Testis (tissue), 3 donors: ENCODE results near the gene HOXA2. TPM values are rescaled to one million over a fixed set of nuclear protein-coding genes. Genes with fewer than 3 reads are reported as not detected.

Experiments used
- DNase-seq: peaks from one replicate; pipeline ENCODE4 v3.0.0-alpha.2; 2019
- H3K27ac ChIP-seq, 2 donors: fragments of 200-600 bp; sonication (generic); one replicate each; pipeline ENCODE4 v1.5.1; 2019
- H3K27me3 ChIP-seq: fragments of 200-600 bp; sonication (generic); one replicate; pipeline ENCODE4 v1.5.1; 2019
- H3K36me3 ChIP-seq: fragments of 200-600 bp; sonication (generic); one replicate; pipeline ENCODE4 v1.5.1; 2017; ENCODE audit warnings: low read depth; ENCODE audit errors: missing control alignments
- H3K4me1 ChIP-seq: fragments of 200-600 bp; sonication (generic); one replicate; pipeline ENCODE4 v1.5.1; 2019
- H3K4me3 ChIP-seq, 2 donors: fragments of 200-600 bp; sonication (generic); one replicate each; pipeline ENCODE4 v1.5.1; 2017 to 2019
- H3K9me3 ChIP-seq: fragments of 200-600 bp; sonication (generic); one replicate; pipeline ENCODE4 v1.5.1; 2017
- CTCF ChIP-seq, 3 experiments: fragments of 450-650 bp in 2 of 3; fragments of 200-600 bp in 1 of 3; sonication (generic) in 1 of 3; IDR thresholded peaks; one replicate each; pipeline ENCODE4 v1.5.1; 2016 to 2019; ENCODE audit warnings: antibody characterized with exemption in 3 of 3, mild to moderate bottlenecking in 2 of 3, moderate library complexity in 1 of 3
- POLR2A ChIP-seq: fragments of 450-650 bp; IDR thresholded peaks from one replicate; pipeline ENCODE4 v1.6.1; 2017; ENCODE audit warnings: antibody characterized with exemption, mild to moderate bottlenecking, moderate library complexity
- WGBS, 2 donors: methylation state at CpG; one replicate each; pipeline ENCODE4 v1.1.5; 2018; 5-methylcytosine and 5-hydroxymethylcytosine counted together
- intact Hi-C: fragments of 100-400 bp; cut with DNase I; formaldehyde crosslinking; loops from one replicate; pipeline ENCODE4 v1.15.1; 2023; ENCODE audit warnings: low total_unique reads
- polyA plus RNA-seq: library from polyadenylated mRNA; stranded (reverse); fragments of 350-450 nt; fragmentation: Illumina TruSeq; extraction: RNeasy Lipid Tissue Mini Kit (QIAGEN cat#74804); gene quantifications from one replicate; pipeline ENCODE4 v1.2.3, GENCODE V29; 2014; ENCODE audit warnings: low read depth, low replicate concordance; ENCODE audit not compliant: insufficient read depth
- total RNA-seq, 2 donors: library from RNA; depleted of rRNA; stranded (reverse); fragments of >200 nt; gene quantifications; one replicate each; pipeline ENCODE4 v1.2.3, GENCODE V29; 2016

HOXA2 gene
- total and polyA plus RNA-seq, 3 donors from 2014 or later = 0.31 to 0.32 TPM; not detected in 1

- intact Hi-C loops = no loop called here
- no peak overlapping the region for H3K4me3 ChIP-seq
- no peaks in the 10 kb centered on the region for H3K36me3 ChIP-seq
- TF ChIP-seq CTCF (IDR thresholded peaks at IDR 0.05) (no peak), POLR2A (no peak)
- H3K4me1 ChIP-seq = no peaks in the 10 kb centered on the region
- no peaks in the 10 kb centered on the region for H3K9me3 ChIP-seq
- WGBS, 2 donors = 17 to 19% methylated on average over 25 of the region's 25 CpGs
- H3K27ac ChIP-seq = no peak overlapping the region
- DNase-seq = no peak
- no peaks in the 10 kb centered on the region for H3K27me3 ChIP-seq
These were observed 1.1 kb downstream of the HOXA2 start for GRCh38 chr7:27101171-27101956.

- no peaks in the 10 kb centered on the region for H3K36me3 ChIP-seq
- H3K4me3 ChIP-seq = no peak overlapping the region
- no peak for DNase-seq
- no peaks in the 10 kb centered on the region for H3K27me3 ChIP-seq
- H3K9me3 ChIP-seq = no peaks in the 10 kb centered on the region
- WGBS, 2 donors = 47 to 58% methylated on average over 8 of the region's 8 CpGs
- TF ChIP-seq CTCF (IDR thresholded peaks at IDR 0.05) (no peak), POLR2A (no peak)
- no peak overlapping the region for H3K27ac ChIP-seq
- intact Hi-C loops = no loop called here
- no peaks in the 10 kb centered on the region for H3K4me1 ChIP-seq
These were observed 1.8 kb downstream of the HOXA2 start for GRCh38 chr7:27100694-27101170.

DNA sequence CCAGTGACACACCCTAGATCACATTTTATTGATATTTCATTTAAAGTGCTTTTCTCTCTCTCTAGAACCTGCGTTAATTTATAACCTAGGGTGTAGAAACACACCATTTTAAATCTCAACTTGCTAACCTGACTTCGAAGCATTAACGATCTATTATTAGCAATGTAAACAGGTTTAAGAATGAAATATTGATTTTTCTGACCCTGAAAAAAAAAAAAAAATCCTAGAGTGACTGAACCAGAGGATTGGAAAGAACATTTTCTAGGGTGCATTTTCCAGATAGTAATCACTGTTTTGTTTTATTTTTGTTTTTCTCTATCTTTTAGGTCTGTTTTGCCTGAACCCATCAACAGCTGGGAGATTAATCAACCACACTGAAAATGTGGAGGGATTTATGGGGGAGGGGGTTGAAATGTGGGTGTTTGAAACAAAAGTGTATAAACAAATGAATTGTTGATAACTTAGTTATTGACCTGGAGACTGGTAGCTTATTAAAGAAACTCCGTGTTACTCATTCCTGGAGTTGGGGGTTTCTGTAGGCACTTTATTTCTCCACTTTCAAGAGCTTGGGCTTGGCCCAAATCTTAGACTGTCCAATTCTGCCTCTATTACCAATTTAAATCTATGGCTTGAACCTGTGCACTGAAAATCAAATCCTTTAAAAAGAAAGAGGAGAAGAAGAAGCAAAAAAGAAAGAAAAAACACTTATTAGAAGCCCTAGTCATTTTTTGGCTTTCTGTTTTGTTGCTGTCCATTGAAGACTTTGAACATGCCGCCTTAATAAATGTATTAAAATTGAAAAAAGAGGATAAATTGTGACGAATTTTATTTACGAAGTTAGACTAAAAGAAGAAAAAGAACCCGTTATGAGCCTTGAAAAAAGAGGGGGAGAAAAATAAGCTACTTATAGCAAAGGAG is 2.8 kb downstream of the HOXA2 start:
- Histone ChIP-seq H3K36me3 (no peaks in the 10 kb centered on the region), H3K27me3 (no peaks in the 10 kb centered on the region), H3K4me3 (no peak overlapping the region), H3K4me1 (no peaks in the 10 kb centered on the region), H3K9me3 (no peaks in the 10 kb centered on the region), H3K27ac (no peak overlapping the region)
- no peak for DNase-seq
- 56 to 65% methylated on average over 8 of the region's 8 CpGs for WGBS, 2 donors
- TF ChIP-seq POLR2A = no peak
- TF ChIP-seq CTCF (IDR thresholded peaks at IDR 0.05) = no peak
- intact Hi-C loops = no loop called here

DNA sequence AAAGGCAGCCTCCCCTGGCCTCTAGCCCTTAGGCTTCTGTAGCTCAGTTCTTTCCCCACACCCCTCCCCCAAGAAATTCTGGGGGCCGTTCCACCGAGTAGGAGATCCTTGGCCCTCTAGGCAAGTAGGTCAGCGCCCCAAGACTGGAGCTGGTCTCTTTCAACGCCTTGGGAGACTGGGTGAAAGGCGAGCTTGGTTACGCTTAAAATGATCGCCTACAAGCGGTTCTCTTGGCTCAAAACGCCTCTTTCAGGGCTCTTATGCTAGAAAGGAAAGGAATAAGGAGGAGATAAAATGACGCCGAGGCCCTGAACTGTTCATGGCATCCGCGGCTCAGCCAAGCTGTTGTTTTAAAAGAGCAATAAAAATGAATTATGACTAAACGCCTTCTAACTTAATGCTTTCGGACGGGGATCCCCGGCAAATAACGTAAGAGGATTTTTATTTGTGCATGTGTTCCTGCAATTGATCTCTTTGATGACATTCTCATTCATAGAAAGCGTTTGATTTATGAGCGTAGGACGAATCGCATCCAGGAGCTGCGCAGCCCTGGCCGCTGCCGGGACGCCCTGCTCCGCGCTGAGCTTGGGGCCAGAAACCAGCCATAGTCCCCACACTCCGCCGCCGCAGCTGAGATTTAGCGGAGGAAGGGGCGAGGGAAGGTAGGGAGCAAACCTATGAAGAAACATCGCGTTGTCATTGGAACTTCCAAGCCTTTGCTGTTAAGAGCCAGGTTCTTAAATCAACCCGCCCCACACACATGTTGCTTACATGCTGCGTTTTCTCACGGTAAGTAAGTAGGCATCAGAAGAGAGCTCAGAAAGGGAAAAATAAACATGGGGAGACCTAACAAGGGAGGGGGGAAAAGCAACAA is 3.7 kb downstream of the HOXA2 start:
- TF ChIP-seq POLR2A (no peak), CTCF (IDR thresholded peaks at IDR 0.05) (no peak)
- Histone ChIP-seq H3K27ac (no peak overlapping the region), H3K27me3 (no peaks in the 10 kb centered on the region), H3K36me3 (no peaks in the 10 kb centered on the region), H3K4me1 (no peaks in the 10 kb centered on the region), H3K4me3 (no peak overlapping the region), H3K9me3 (no peaks in the 10 kb centered on the region)
- no peak for DNase-seq
- intact Hi-C loops = no loop called here
- 7 to 12% methylated on average over 38 of the region's 38 CpGs for WGBS, 2 donors
